Liver (tissue), 9 donors: ENCODE data around the gene ADCK1. TPM values are rescaled to one million over a fixed set of nuclear protein-coding genes. Genes with fewer than 3 reads are reported as not detected.
"Not testable (repeated sequence)": the region's sequence is repeated elsewhere in the genome, so short reads cannot be mapped to it uniquely, and the experiment has no call there.

Source experiments
- DNase-seq: peaks from one replicate; pipeline ENCODE4 v3.0.0-alpha.2; 2017; ENCODE audit warnings: low spot score
- H3K27ac ChIP-seq, 2 donors: one replicate each; pipeline ENCODE4 v1.7.0; 2013; ENCODE audit warnings: inconsistent platforms in 2 of 2, low read length in 2 of 2, control low read depth in 1 of 2, low read depth in 1 of 2, mild to moderate bottlenecking in 1 of 2
- H3K27me3 ChIP-seq, 4 donors: one replicate each; pipeline versions ENCODE4 v1.6.1 to v1.7.0; 2013; ENCODE audit warnings: low read length in 3 of 4, inconsistent platforms in 1 of 4, mild to moderate bottlenecking in 1 of 4, moderate library complexity in 1 of 4; ENCODE audit not compliant: control insufficient read depth in 4 of 4, insufficient read depth in 4 of 4
- H3K36me3 ChIP-seq, 4 donors: one replicate each; pipeline versions ENCODE4 v1.6.1 to v1.7.0; 2013; ENCODE audit warnings: low read length in 3 of 4, mild to moderate bottlenecking in 3 of 4, low read depth in 1 of 4, moderate library complexity in 1 of 4; ENCODE audit not compliant: control insufficient read depth in 4 of 4, insufficient read depth in 3 of 4
- H3K4me1 ChIP-seq, 4 donors: one replicate each; pipeline versions ENCODE4 v1.6.1 to v1.7.0; 2013; ENCODE audit warnings: low read length in 3 of 4, mild to moderate bottlenecking in 3 of 4, moderate library complexity in 1 of 4; ENCODE audit not compliant: control insufficient read depth in 4 of 4, insufficient read depth in 4 of 4
- H3K4me3 ChIP-seq, 3 donors: one replicate each; pipeline versions ENCODE4 v1.6.1 to v1.7.0; 2013; ENCODE audit warnings: low read length in 3 of 3, control low read depth in 1 of 3, low read depth in 1 of 3, mild to moderate bottlenecking in 1 of 3
- H3K9ac ChIP-seq, 2 donors: one replicate each; pipeline ENCODE4 v1.7.0; 2013; ENCODE audit warnings: low read length in 2 of 2, mild to moderate bottlenecking in 2 of 2, moderate library complexity in 2 of 2, control low read depth in 1 of 2, low read depth in 1 of 2
- H3K9me3 ChIP-seq, 4 donors: one replicate each; pipeline versions ENCODE4 v1.6.1 to v1.7.0; 2013; ENCODE audit warnings: low read length in 3 of 4; ENCODE audit not compliant: control insufficient read depth in 4 of 4
- EGR1 ChIP-seq, 2 donors: IDR thresholded peaks; 2 replicates each; pipeline ENCODE4 v1.6.1; 2016 to 2018; ENCODE audit warnings: antibody characterized with exemption in 2 of 2, low read depth in 2 of 2
- FOXA1 ChIP-seq: IDR thresholded peaks from 2 replicates; pipeline ENCODE4 v1.6.1; 2016; ENCODE audit warnings: antibody characterized with exemption
- FOXA2 ChIP-seq: IDR thresholded peaks from 2 replicates; pipeline ENCODE4 v1.6.1; 2016; ENCODE audit warnings: antibody characterized with exemption
- GABPA ChIP-seq, 2 donors: IDR thresholded peaks in 1 of 2; conservative IDR thresholded peaks in 1 of 2; 2 replicates each; pipeline ENCODE4 v1.6.1; 2016; ENCODE audit warnings: antibody characterized with exemption in 2 of 2, mild to moderate bottlenecking in 1 of 2, moderate library complexity in 1 of 2
- HNF4A ChIP-seq, 2 donors: conservative IDR thresholded peaks; 2 replicates each; pipeline ENCODE4 v1.6.1; 2016; ENCODE audit warnings: antibody characterized with exemption in 2 of 2, mild to moderate bottlenecking in 2 of 2
- HNF4G ChIP-seq: IDR thresholded peaks from 2 replicates; pipeline ENCODE4 v1.6.1; 2016; ENCODE audit warnings: antibody characterized with exemption
- NR2F2 ChIP-seq: IDR thresholded peaks from 2 replicates; pipeline ENCODE4 v1.6.1; 2016; ENCODE audit warnings: antibody characterized with exemption
- RXRA ChIP-seq, 2 donors: IDR thresholded peaks; 2 replicates each; pipeline ENCODE4 v1.6.1; 2017 to 2018; ENCODE audit warnings: antibody characterized with exemption in 2 of 2, mild to moderate bottlenecking in 1 of 2
- SP1 ChIP-seq: IDR thresholded peaks from 2 replicates; pipeline ENCODE4 v1.6.1; 2018; ENCODE audit warnings: antibody characterized with exemption, mild to moderate bottlenecking
- TAF1 ChIP-seq: conservative IDR thresholded peaks from 2 replicates; pipeline ENCODE4 v1.6.1; 2016; ENCODE audit warnings: antibody characterized with exemption, mild to moderate bottlenecking
- YY1 ChIP-seq: IDR thresholded peaks from 2 replicates; pipeline ENCODE4 v1.6.1; 2016; ENCODE audit warnings: antibody characterized with exemption, mild to moderate bottlenecking
- whole genome bisulfite sequencing: extraction: QIAGEN DNeasy Blood & Tissue Kit; methylation state at CpG from one replicate; pipeline ENCODE4 v1.1.7; 2013; 5-methylcytosine and 5-hydroxymethylcytosine counted together
- polyA plus RNA-seq, 2 donors: library from polyadenylated mRNA; stranded (reverse) in 1 of 2; unstranded in 1 of 2; fragments of 200-250 nt in 1 of 2; fragments of >200 nt in 1 of 2; fragmentation: Nextera tagmentation in 1 of 2; extraction: Ambion mirVana in 1 of 2; gene quantifications; one replicate each; pipeline versions ENCODE4 v1.2.1 to v1.2.3, GENCODE V29; 2013 to 2015
- total RNA-seq, 2 donors: library from RNA; depleted of rRNA; stranded (reverse); fragments of >200 nt; gene quantifications; one replicate each; pipeline ENCODE4 v1.2.3, GENCODE V29; 2014
- TF ChIP-seq, protein P1 (sequence below): IDR thresholded peaks from 2 replicates; pipeline ENCODE4 v1.6.1; 2016; ENCODE audit warnings: antibody characterized with exemption
- TF ChIP-seq, protein P2 (sequence below): IDR thresholded peaks from 2 replicates; pipeline ENCODE4 v1.6.1; 2016; ENCODE audit warnings: antibody characterized with exemption, mild to moderate bottlenecking
- TF ChIP-seq, protein P3 (sequence below): IDR thresholded peaks from 2 replicates; pipeline ENCODE4 v1.6.1; 2016; ENCODE audit warnings: antibody characterized with exemption
- TF ChIP-seq, protein P4 (sequence below): IDR thresholded peaks from 2 replicates; pipeline ENCODE4 v1.6.1; 2016; ENCODE audit warnings: antibody characterized with exemption
- donor health status: healthy.
- donor health status: healthy.
- donor health status: healthy.
- donor health status: healthy.
- donor health status: healthy.

Gene ADCK1
- total and polyA plus RNA-seq, 4 donors: 4.0 to 4.9 (median 4.4) TPM

DNA sequence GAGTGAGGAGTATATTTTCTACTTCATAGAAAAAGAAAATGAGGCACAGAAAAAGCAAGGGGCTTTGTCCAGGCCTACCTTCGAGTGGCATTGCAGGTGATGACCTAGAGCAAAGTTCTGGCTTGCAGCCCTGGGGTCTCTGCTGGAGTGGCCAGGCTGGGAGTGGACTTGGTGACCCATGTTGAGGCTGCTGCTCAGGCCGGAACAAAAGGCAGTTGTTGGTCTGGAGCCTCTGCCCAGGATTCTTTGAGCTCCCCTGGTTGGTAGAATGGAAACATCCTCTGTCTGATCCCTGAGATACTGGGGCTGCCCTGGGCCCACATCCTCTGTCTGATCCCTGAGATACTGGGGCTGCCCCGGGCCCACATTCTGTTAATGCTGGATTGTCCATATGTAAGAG, 86.1 kb downstream of the ADCK1 start:
- Histone ChIP-seq H3K27ac (no peak overlapping the region), H3K9me3 (peaks cover 0 to 2% (median 0%) of the 10 kb centered on the region in 4 donors)
- WGBS: 96% methylated on average over 3 of the region's 3 CpGs

DNA sequence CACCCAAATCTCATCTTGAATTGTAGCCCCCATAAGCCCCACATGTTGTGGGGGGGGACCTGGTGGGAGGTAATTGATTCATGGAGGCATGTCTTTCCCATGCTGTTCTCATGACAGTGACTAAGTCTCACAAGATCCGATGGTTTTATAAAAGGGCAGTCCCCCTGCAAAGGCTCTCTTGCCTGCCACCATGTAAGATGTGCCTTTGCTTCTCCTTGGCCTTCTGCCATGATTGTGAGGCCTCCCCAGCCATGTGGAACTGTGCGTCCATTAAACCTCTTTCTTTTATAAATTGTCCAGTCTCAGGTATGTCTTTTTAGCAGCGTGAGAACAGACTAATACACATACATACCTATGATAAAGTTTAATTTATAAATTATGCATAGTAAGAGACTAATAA, 89.0 kb downstream of the ADCK1 start:
- H3K4me1 ChIP-seq, H3K4me3 ChIP-seq, H3K27me3 ChIP-seq, H3K9ac ChIP-seq, DNase-seq, H3K9me3 ChIP-seq, H3K27ac ChIP-seq: not testable (repeated sequence)
- peaks cover 0 to 18% (median 5%) of the 10 kb centered on the region in 4 donors for H3K36me3 ChIP-seq
- WGBS: 97% methylated on average over 3 of the region's 3 CpGs

More for the DNA sequence above, 86.1 kb downstream of the ADCK1 start:
- TF ChIP-seq YY1: no peak
- TF ChIP-seq FOXA1: no peak
- TF ChIP-seq HNF4A (conservative IDR thresholded peaks at IDR 0.05): no peak
- TF ChIP-seq GABPA (IDR thresholded peaks at IDR 0.05 in 1 of 2, conservative IDR thresholded peaks at IDR 0.05 in 1 of 2): no peak
- TF ChIP-seq FOXA2: no peak
- TF ChIP-seq TAF1: no peak
- no peak for TF ChIP-seq SP1
- TF ChIP-seq, protein P1, sequence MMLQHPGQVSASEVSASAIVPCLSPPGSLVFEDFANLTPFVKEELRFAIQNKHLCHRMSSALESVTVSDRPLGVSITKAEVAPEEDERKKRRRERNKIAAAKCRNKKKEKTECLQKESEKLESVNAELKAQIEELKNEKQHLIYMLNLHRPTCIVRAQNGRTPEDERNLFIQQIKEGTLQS: no peak
- TF ChIP-seq, protein P2, sequence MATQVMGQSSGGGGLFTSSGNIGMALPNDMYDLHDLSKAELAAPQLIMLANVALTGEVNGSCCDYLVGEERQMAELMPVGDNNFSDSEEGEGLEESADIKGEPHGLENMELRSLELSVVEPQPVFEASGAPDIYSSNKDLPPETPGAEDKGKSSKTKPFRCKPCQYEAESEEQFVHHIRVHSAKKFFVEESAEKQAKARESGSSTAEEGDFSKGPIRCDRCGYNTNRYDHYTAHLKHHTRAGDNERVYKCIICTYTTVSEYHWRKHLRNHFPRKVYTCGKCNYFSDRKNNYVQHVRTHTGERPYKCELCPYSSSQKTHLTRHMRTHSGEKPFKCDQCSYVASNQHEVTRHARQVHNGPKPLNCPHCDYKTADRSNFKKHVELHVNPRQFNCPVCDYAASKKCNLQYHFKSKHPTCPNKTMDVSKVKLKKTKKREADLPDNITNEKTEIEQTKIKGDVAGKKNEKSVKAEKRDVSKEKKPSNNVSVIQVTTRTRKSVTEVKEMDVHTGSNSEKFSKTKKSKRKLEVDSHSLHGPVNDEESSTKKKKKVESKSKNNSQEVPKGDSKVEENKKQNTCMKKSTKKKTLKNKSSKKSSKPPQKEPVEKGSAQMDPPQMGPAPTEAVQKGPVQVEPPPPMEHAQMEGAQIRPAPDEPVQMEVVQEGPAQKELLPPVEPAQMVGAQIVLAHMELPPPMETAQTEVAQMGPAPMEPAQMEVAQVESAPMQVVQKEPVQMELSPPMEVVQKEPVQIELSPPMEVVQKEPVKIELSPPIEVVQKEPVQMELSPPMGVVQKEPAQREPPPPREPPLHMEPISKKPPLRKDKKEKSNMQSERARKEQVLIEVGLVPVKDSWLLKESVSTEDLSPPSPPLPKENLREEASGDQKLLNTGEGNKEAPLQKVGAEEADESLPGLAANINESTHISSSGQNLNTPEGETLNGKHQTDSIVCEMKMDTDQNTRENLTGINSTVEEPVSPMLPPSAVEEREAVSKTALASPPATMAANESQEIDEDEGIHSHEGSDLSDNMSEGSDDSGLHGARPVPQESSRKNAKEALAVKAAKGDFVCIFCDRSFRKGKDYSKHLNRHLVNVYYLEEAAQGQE: no peak
- no peak for TF ChIP-seq EGR1 (IDR thresholded peaks at IDR 0.05; ENCODE audit: low read depth in 2 of 2)
- TF ChIP-seq, protein P3, sequence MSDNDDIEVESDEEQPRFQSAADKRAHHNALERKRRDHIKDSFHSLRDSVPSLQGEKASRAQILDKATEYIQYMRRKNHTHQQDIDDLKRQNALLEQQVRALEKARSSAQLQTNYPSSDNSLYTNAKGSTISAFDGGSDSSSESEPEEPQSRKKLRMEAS: no peak
- TF ChIP-seq, protein P4, sequence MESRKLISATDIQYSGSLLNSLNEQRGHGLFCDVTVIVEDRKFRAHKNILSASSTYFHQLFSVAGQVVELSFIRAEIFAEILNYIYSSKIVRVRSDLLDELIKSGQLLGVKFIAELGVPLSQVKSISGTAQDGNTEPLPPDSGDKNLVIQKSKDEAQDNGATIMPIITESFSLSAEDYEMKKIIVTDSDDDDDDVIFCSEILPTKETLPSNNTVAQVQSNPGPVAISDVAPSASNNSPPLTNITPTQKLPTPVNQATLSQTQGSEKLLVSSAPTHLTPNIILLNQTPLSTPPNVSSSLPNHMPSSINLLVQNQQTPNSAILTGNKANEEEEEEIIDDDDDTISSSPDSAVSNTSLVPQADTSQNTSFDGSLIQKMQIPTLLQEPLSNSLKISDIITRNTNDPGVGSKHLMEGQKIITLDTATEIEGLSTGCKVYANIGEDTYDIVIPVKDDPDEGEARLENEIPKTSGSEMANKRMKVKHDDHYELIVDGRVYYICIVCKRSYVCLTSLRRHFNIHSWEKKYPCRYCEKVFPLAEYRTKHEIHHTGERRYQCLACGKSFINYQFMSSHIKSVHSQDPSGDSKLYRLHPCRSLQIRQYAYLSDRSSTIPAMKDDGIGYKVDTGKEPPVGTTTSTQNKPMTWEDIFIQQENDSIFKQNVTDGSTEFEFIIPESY: no peak
- TF ChIP-seq NR2F2: no peak
- no peak for TF ChIP-seq RXRA (IDR thresholded peaks at IDR 0.05)
- TF ChIP-seq HNF4G: no peak
- Histone ChIP-seq H3K36me3 (peaks cover 0 to 13% (median 5%) of the 10 kb centered on the region in 4 donors), H3K27me3 (no peaks in the 10 kb centered on the region), H3K4me1 (no peaks in the 10 kb centered on the region), H3K9ac (no peak overlapping the region), H3K4me3 (no peak overlapping the region)
- DNase-seq: no peak
